ENCODE data around the gene AQP5. TPM values are rescaled to one million over a fixed set of nuclear protein-coding genes. Genes with fewer than 3 reads are reported as not detected.
"Not testable (repeated sequence)": the region's sequence is repeated elsewhere in the genome, so short reads cannot be mapped to it uniquely, and the experiment has no call there.

Gene AQP5
- total RNA-seq, 1 donor from 2014 or later: not detected

GRCh38 chr12:49982246-49983087 lies 20.8 kb downstream of the AQP5 start:
- no peak for TF ChIP-seq CTCF (IDR thresholded peaks at IDR 0.05; ENCODE audit: partially characterized antibody, unreplicated experiment)
- H3K36me3 Mint-ChIP-seq (ENCODE audit: unreplicated experiment): no peaks in the 10 kb centered on the region
- H3K27ac Mint-ChIP-seq (ENCODE audit: unreplicated experiment): peak overlapping the region; percentile 57
- H3K27me3 Mint-ChIP-seq (ENCODE audit: unreplicated experiment): peaks cover 13% of the 10 kb centered on the region
- H3K4me1 Mint-ChIP-seq (ENCODE audit: low read depth, unreplicated experiment): peaks cover 74% of the 10 kb centered on the region
- DNase-seq: no peak
- H3K9me3 Mint-ChIP-seq (ENCODE audit: unreplicated experiment): peaks cover 7% of the 10 kb centered on the region
- peak overlapping the region; percentile 28 for H3K4me3 Mint-ChIP-seq (ENCODE audit: unreplicated experiment)

DNA sequence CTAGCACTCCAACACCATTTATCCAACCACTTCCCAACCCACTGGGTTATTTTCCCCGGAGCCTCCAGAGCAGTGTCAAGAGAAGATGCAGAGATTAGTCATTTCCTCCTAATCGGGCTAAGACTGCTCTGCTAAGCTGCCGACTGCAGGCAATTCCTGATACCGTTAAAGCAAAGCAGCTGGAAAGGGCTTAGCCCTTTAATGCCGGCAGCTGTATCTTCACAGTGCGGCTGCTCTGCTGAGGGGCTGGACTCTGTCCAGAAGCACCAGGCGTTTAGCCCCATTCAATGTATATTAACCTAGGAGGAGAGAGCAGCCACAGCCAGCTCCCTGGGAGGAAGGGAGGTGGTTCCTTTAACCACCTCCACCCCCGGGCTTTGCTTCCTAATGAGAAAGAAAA lies 22.2 kb downstream of the AQP5 start:
- H3K4me1 Mint-ChIP-seq (ENCODE audit: low read depth, unreplicated experiment): peaks cover 75% of the 10 kb centered on the region
- H3K9me3 Mint-ChIP-seq (ENCODE audit: unreplicated experiment): peaks cover 13% of the 10 kb centered on the region
- H3K27ac Mint-ChIP-seq (ENCODE audit: unreplicated experiment): peak overlapping the region; percentile 97

GRCh38 chr12:49984476-49985359 lies 23.0 kb downstream of the AQP5 start:
- Mint-ChIP-seq H3K4me3 (ENCODE audit: unreplicated experiment) (peak overlapping the region; percentile 69), H3K27me3 (ENCODE audit: unreplicated experiment) (peaks cover 10% of the 10 kb centered on the region), H3K27ac (ENCODE audit: unreplicated experiment) (peak overlapping the region; percentile 97), H3K36me3 (ENCODE audit: unreplicated experiment) (no peaks in the 10 kb centered on the region), H3K9me3 (ENCODE audit: unreplicated experiment) (peaks cover 12% of the 10 kb centered on the region), H3K4me1 (ENCODE audit: low read depth, unreplicated experiment) (peaks cover 70% of the 10 kb centered on the region)
- no peak for TF ChIP-seq CTCF (IDR thresholded peaks at IDR 0.05; ENCODE audit: partially characterized antibody, unreplicated experiment)
- DNase-seq: peak; percentile 51

More for the DNA sequence above, 22.2 kb downstream of the AQP5 start:
- Mint-ChIP-seq H3K4me3 (ENCODE audit: unreplicated experiment) (peak overlapping the region; percentile 48), H3K27me3 (ENCODE audit: unreplicated experiment) (peaks cover 15% of the 10 kb centered on the region), H3K36me3 (ENCODE audit: unreplicated experiment) (no peaks in the 10 kb centered on the region)
- no peak for DNase-seq
- TF ChIP-seq CTCF (IDR thresholded peaks at IDR 0.05; ENCODE audit: partially characterized antibody, unreplicated experiment): no peak

DNA sequence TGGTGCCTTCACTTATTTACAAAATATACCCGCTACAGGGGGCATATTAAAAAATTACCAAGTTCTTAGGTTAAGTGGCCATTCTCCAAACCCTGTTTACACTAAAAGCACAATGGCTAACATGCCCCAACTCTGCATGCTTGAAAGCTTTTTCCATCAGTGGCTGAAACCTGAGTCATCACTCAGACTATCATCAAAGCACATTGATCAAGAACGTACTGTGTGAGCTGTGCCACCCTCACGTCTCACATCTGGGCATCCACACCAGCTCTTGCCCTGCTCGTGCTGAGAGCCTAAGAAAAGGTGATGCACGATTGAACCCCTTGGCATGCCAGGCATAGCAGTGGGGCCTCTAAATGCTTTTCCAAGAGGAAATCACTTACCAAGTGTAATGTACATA lies 24.3 kb downstream of the AQP5 start:
- Mint-ChIP-seq H3K9me3 (ENCODE audit: unreplicated experiment) (peaks cover 10% of the 10 kb centered on the region), H3K27ac (ENCODE audit: unreplicated experiment) (peak overlapping the region; percentile 97), H3K4me1 (ENCODE audit: low read depth, unreplicated experiment) (peaks cover 61% of the 10 kb centered on the region), H3K27me3 (ENCODE audit: unreplicated experiment) (peaks cover 8% of the 10 kb centered on the region), H3K36me3 (ENCODE audit: unreplicated experiment) (no peaks in the 10 kb centered on the region), H3K4me3 (ENCODE audit: unreplicated experiment) (peak overlapping the region; percentile 56)
- DNase-seq: no peak
- no peak for TF ChIP-seq CTCF (IDR thresholded peaks at IDR 0.05; ENCODE audit: partially characterized antibody, unreplicated experiment)

DNA sequence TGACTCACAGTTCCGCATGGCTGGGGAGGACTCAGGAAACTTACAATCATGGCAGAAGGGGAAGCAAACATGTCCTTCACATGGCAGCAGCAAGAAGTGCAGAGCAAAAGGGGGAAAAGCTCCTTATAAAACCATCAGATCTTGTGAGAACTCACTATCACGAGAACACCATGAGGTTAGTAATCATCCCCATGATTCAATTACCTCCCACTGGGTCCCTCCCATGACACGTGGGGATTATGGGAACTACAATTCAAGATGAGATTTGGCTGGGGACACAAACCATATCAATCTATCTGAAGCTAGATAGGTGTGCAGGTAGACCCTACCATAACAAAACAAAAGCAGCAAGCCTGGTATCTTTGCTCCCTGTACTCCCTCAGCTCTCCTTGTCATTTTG lies 24.8 kb downstream of the AQP5 start:
- DNase-seq; H3K9me3 Mint-ChIP-seq (ENCODE audit: unreplicated experiment); H3K36me3 Mint-ChIP-seq (ENCODE audit: unreplicated experiment); H3K27me3 Mint-ChIP-seq (ENCODE audit: unreplicated experiment): not testable (repeated sequence)
- Mint-ChIP-seq H3K27ac (ENCODE audit: unreplicated experiment) (peak overlapping the region; percentile 97), H3K4me1 (ENCODE audit: low read depth, unreplicated experiment) (peaks cover 59% of the 10 kb centered on the region), H3K4me3 (ENCODE audit: unreplicated experiment) (peak overlapping the region; percentile 78)
